22Rv1 (cell line): ENCODE data around the gene EFNB3.

ENCODE experiments used
- ZFX ChIP-seq: fragments of 450-650 bp; IDR thresholded peaks from 2 replicates; pipeline ENCODE4 v1.6.1; 2017; ENCODE audit warnings: antibody characterized with exemption, borderline replicate concordance
- TF ChIP-seq, protein P1 (sequence below): fragments of 450-650 bp; IDR thresholded peaks from 2 replicates; pipeline ENCODE4 v1.5.1; 2017; ENCODE audit warnings: mild to moderate bottlenecking

DNA sequence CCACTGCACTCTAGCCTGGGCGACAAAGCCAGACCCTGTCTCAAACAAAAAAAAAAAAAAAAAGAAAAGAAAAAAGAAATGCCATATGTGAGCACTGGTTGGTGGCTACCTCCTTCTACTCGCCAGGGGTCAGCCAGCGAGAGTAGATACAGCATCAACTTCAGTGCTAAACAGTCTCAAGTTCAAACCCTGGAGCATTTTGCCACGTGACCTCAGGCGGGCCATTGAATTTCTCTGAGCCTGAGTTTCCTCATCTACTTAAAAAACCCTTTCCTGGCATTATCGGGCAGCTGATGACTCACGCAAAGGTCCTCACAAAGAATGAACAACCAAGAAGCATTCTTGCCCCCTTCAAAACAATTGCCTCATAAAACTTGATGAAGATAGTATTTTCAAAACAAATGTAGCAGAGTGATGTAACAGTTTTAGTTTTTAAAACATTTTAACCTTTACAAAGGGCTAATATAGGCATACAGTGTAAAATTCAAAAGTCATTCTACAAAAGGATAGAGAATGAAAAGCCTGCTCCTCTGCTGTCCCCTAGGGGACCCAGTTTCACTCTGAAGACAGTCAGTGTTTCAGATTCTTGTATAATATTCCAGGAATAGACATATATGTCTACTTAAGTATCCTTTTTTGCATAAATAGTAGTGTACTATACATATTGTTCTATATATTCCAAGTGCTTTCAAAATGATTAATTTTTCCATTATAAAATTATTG lies 40.9 kb downstream of the EFNB3 start:
- TF ChIP-seq, protein P1, sequence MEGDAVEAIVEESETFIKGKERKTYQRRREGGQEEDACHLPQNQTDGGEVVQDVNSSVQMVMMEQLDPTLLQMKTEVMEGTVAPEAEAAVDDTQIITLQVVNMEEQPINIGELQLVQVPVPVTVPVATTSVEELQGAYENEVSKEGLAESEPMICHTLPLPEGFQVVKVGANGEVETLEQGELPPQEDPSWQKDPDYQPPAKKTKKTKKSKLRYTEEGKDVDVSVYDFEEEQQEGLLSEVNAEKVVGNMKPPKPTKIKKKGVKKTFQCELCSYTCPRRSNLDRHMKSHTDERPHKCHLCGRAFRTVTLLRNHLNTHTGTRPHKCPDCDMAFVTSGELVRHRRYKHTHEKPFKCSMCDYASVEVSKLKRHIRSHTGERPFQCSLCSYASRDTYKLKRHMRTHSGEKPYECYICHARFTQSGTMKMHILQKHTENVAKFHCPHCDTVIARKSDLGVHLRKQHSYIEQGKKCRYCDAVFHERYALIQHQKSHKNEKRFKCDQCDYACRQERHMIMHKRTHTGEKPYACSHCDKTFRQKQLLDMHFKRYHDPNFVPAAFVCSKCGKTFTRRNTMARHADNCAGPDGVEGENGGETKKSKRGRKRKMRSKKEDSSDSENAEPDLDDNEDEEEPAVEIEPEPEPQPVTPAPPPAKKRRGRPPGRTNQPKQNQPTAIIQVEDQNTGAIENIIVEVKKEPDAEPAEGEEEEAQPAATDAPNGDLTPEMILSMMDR, result no peak
- no peak for TF ChIP-seq ZFX
